SW480 (cell line): ENCODE measurements around the gene TNS4.

ENCODE experiments used
- DNase-seq: peaks from one replicate; pipeline ENCODE4 v3.0.0-alpha.2; 2016; ENCODE audit warnings: low spot score

TNS4 gene

DNA sequence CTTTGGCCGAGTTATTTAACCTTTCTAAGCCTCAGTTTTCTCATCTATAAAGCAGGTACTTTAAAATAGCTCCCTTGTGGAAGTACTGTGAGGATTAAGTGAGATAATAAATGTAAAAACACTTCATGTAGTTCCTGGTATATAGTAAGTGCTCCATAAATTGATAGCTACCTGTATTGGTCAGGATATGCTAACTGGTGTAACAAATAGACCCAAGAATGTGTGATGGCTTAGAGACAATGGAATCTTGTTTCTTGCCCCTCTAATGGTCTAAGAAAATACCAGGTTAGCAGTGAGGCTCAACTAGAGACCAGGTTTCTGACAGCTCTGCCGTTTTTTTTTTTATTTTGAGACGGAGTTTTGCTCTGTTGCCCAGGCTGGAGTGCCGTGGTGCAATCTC is 34.0 kb upstream of the TNS4 start:
- no peak for DNase-seq

DNA sequence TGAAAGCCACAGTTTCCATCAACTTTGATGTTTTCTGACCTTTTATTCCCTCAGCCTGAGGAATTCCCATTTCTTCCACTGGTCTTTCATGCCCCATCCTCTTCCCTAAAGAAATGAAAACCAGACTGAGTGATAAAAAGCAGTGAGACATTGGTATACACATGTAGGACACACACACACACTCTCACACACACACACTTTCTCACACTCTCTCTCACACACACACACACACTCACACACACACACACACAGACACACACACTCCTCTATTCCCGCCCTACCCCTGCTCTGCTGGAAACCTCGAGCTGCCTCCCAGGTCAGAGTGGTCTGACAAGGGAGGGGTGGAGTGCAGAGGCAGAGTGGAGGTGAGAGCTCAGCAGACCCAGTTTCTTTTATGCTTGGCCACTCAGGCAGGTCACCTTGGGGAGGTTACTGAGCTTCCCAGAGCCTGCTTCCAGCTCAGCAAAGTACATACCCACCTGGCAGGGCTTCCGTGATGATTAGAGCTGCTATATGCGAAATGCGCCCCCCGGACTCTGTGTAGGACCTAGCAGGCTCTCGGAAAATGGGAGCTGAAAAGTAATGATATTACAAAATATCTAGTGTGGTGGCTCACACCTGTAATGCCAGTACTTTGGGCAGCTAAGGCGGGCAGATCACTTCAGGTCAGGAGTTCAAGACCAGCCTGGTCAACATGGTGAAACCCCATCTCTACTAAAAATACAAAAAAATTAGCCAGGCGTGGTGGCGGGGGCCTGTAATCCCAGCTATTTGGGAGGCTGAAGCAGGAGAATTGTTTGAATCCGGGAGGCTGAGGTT is 33.2 kb upstream of the TNS4 start:
- DNase-seq = no peak

DNA sequence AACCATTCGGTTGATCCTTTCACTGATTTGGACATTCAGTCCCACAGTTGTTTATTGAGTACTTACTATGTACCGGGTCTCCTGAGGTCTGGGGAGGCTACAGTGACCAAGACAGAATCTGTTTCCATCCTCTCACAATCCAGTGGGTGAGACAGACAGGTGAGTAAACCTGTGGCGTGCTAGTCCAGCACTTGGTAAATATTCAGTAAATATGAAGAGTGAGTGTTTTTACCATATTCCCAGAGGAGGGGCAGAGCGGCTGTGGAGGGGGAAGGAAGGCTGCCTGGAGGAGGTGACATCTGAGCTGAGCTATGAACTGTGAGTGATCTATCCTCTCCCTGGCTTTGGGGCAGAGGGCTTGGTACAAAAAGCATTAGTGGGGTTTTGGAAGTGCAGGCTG is 32.5 kb upstream of the TNS4 start:
- no peak for DNase-seq

DNA sequence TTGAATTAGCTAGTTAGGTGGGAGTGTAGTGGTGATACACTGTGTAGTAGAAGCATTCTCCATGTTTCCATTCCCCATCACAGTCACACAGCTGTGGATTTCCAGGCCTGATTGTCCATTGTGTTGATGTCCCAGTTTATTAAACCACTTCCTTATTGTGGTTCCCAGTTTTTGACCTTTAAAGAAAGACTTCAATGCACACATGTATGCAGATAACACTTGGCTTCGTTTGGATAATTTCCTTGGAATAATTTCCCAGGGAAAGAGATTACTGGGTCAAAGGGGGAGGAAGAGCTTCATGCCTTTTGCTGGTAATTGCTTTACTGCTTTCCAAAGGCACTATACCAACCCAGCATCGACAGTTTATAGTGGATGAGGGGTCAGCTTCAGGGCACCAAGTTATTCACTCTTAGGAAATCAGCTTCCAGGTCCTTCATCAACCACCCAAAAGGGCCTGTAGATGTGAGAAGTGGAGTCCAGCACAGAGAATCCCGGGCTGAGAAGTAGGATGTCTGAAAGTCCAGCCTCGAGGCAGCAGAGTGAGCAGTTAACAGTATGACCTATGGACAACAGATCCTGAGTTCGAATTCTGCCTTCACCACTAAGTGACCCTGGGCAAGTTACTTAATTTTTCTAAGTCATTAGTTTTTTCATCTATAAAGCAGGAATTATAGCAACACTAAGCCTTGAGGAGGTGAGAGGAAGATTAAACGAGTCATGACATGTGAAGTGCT is 31.3 kb upstream of the TNS4 start:
- peak; percentile 65 for DNase-seq

DNA sequence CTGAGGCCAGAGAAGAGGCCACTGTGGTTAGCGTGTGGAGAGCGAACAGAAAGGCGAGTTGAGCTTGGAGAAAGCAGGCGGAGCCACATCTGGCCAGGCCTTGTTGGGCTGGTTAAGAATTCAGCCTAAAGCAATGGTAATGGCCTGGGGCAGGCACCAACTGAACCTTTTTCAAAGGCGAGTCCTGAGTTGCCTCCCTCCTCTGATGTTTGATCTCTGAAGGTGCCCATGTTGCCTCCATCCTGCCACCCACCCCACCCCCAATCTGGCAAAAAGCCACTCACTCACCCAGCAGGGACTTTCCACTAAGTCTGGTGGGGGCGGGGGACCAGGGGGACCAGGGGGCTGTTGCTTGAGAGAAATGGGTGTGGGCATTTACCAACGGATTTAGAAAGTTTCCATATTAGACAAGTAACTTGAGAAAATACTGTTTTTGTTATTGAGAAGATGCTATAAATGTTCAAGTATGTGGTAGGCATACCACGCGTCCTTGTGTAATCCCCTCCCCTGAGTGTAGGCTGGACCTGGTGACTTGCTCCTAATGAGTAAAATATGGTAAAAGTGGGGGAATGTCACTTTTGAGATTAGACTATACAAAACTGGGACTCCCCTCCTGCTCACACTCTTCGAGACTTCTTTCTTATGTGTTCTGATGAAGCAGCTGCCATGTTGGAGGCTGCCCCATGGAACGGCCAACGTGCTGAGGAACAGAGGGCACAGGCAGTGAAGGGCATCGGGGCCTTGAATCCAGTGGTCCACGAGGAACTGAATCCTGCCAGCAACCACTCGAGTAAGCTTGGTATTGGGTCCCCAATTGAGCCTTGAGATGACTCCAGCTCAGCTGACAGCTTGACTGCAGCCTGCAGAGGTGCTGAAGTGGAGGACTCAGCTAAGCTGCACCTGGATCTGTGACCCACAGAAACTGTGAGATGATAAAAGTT is 29.9 kb upstream of the TNS4 start:
- DNase-seq = no peak

DNA sequence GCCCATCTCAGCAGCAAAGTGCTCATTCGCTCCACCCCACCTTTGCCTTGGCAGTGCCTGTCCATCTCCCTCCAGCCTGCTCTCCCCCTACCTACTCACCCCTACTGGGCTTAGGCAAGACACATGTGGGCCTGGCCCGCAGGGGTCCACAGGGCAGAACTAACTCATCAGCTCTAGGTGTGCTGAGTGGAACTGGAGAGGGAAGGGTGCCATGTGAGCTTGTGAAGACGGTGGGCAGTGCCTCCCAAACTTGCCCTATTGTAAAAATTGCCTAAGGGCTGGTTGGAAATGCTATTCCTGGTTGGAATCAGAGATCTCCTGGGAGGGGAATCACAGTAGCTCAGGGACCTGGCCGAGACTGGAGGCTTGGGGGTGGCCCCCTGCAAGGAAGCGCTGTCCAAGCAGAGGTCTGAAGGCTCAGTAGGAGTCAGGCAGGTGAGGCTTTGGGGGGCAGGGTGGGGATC is 29.1 kb upstream of the TNS4 start:
- DNase-seq = no peak

DNA sequence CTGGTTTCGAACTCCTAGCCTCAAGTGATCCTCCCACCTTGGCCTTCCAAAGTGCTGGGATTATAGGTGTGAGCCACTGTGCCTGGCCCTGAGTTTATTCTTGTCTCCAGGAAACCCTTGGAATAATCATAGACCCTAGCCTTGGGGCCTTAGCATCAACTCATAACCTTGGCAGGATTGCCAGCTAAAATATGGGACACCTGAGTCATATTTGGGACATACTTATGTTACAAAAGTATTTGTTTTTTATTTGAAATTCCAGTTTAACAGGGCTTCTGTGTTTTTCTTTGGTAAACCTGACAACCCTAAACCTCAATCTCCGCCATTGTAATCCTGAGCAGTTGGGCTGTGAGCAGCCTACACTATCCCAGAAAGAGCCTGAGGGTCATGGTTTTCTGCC is 28.6 kb upstream of the TNS4 start:
- DNase-seq = no peak

DNA sequence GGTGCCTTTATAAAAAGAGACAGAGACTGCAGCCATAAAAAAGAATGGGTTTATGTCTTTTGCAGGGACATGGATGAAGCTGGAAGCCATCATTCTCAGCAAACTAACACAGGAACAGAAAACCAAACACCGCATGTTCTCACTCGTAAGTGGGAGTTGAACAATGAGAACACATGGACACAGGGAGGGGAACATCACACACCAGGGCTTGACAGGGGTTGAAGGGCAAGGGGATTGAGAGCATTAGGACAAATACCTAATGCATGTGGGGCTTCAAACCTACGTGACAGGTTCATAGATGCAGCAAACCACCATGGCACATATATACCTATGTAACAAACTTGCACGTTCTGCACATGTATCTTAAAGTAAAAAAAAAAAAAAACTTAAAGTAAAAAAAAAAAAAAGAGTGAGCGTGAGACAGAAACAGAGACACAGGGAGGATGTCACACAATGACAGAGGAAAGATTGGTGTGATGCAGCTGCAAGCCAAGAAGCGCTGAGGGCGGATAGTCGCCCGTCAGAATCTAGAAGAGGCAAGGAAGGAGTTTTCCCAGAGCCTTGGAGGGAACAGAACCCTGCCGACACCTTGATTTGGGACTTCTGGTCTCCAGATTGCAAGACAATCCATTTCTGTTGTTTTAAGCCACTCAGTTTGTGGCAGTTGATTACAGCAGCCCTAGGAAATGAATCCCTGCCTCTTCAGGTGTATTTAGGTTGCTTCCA is 27.4 kb upstream of the TNS4 start:
- DNase-seq = no peak

DNA sequence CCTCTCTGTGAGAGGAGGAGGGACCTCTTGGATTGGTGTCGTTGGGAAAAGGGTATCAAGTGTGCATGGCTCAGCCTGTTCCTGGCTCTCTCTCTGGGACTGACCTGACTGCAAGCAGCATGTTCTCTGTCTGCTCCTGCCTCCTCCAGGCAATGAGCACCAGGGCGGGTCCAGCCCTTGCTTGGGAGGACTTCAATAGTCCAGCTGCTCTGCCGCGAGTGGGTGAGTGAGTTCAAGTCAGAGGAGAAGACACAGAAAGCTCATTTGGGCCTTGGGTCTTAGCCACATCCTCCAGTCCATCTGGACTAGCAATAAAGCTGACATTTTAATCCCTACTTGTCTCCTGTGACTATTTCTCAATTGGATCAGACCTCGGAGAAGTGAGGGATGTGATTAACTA is 25.2 kb upstream of the TNS4 start:
- DNase-seq = no peak

DNA sequence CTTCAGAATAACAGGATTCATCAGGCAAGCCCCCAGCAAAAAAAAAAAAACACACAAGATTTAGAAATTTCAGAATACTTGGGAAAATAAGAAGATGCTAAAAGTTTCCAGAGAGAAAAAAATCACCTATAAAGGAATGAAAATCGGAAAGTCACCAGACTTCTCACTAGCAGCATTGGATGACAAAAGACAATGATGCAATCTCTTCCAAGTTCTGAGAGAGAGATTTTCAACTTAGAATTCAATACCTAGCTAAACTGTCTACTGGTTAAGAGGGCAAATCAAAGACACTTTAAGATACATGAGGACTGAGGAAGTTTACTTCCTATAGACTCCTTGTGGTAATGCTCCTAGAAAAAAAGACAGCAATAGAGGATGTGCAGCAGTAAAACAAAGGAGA is 23.9 kb upstream of the TNS4 start:
- no peak for DNase-seq

DNA sequence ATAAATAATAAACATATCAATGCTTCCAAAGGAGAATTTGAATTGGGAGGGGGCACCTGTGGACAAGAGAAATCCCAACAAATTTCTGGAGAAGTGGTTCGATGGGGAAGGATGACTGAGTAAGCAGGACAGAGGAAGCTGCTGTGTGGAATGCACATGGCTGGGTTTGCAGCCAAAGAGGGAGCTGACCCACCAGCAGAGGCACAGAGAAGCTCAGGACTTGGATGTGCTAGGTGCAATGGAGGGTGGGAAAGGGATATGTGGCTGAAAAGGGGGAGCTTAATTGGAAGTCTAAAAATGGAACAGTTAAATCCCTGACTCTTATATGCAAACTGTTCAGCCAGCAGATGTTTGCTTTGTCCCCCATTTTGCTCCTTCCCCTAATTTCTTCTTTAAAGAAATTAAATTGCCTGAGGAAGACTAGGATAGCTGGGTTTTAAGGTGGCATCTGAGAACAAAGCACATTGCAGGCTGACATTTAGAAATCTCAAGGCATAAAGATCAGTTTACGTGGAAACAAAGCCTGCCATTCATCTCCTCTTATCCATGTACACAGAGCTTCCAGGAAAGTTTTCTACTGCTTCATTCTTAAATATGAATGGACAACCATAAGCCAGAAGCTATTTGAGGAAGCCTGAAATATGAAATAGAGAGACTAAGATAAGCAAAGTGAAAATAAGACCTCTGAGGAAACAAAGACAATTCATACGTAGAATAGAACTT is 23.0 kb upstream of the TNS4 start:
- no peak for DNase-seq

DNA sequence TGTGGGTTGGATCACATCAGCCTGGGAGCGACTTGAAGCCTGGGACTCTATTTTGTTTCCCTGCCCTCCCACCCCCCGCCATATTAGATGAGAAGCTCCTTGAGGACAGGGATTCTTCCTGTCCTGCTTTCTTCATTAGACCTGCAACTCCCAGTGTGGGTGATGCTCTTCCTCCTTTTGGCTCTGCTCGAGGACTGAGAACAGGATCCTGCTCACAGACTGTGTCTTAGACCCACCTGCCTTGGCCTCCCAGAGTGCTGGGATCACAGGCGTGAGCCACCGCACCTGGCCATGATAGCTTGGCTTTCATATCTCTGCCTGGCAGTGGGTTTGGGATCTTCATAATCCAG is 21.5 kb upstream of the TNS4 start:
- DNase-seq = no peak

DNA sequence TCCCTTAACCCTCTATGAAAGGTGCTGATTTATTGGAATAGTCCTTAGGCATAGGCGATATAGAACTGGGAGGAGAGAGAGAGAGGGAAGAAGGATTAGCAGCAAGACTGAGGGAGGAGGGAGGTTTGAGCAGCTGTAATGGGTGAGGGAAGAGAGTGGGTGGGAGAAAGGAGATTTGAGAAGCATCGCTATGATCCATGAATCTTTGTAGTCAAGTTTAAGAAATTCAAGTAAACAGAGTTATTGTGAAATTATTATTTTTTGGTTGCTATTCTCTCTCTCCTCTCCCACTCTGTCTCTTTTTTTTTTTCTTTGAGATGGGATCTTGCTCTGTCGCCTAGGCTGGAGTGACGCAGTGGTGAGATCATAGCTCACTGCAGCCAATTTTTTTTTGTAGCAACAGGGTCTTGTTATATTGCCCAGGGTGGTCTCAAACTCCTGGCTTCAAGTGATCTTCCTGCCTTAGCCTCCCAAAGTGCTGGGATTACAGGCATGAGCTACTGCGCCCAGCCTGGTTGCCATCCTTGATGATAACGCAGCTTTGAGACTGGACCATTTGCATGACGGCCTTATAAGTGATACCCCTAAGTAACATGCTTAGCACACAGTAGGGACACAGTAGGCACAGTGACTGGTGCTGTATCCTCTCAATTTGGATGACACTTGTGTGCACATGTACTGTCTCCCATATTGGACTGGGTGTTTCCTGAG is 21.0 kb upstream of the TNS4 start:
- DNase-seq = no peak

DNA sequence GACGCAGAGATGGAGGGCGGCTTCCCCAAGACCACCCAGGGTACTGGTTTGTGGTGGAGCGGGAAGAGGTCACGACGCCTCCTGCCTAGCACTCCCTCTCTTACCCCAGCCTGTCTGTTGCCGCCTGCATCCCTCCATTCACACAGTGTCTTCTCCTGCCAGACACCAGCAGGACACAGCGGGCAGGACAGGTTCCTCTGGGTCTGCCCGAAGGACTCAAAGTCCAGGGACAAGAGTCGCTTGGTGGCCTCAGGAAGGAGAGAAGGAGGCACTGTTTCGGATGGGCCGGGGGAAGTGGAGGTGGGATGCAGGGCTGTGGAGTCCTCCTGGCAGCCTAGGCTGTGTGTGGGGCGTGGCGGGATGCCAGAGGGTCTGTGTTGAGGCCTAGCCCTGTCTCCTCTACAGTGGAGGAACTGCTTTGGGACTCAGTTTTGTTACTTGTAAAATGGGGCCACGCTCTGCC is 19.6 kb upstream of the TNS4 start:
- no peak for DNase-seq

DNA sequence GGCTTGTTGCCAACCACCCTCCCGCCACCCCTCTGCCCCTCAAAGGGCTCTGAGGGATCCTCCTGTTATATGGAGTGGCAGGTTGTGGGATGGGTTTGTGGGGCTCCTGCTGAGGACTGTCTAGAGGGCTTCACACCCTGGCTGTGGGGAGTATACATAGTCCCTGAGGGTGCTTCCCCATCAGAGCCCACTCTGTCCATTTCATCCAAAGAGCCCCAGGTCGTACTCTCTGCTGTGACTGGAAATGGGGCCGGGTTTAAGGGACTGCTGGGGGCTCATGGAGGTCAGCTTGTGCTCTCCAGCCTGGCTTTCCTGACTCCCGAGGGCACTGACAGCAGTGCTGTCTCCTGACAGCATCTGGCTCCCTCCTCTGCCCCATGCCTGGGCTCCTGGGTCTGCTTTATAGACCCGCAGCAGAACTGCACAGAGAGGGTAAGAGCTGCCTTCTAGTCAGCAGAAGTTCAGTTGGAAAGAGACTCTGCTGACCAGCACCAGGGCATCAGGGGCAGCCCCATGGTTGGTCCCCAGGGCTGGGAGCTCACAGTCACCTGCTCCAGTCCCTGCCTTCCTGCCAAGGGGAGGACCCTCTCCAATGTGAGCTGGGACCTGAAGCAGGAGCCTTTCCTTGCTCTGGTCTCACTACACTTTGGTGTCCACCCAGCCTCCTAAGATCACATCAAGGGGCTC is 17.8 kb upstream of the TNS4 start:
- no peak for DNase-seq

DNA sequence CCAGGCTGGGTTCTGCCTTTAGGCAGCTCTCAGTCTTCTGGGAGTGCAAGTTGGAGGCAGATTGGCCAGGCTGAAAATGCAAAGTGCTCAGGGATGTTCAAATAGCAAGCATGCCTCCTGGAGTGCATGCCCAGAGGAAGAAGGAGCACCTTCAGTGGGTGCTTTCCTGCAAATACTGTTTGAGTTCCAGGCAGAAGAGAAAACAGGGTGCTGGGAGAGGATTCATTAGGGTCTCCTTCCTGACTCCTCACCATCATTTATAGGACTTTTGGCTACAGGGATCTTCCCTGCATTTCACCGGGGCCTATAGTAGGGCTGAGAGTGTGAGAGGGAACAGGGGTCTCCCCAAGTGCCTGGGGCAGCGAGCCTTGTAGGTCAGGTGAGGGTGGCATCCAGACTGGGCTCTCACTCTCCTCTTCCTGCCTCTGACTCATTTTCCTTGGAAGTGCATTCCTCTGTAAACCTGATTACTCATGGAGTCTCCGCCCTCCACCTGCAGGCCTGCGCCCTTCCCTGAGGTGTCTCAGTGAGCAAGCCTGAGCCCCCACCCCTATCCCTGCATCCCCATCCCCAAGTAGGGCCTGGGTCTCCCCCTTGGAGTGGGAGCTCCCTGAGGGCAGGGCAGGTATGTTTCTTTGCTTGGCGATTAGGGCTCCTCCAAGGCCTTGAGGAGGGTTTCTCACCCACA is 17.1 kb upstream of the TNS4 start:
- DNase-seq = peak; percentile 88

DNA sequence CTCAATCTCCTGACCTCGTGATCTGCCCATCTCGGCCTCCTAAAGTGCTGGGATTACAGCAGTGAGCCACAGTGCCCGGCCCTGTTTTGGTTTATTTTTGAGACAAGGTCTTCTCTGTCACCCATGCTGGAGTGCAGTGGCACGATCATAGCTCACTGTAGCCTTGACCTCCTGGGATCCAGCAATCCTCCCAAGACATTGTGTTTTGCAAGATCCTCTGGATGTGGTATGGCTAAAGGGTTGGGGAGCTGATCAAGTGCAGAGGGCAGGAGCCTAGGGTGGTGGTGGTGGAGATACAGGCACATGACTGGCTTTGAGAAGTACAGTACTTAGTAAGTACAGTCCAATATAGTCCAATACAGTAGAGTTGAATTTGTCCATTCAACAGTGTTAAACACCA is 16.6 kb upstream of the TNS4 start:
- no peak for DNase-seq

DNA sequence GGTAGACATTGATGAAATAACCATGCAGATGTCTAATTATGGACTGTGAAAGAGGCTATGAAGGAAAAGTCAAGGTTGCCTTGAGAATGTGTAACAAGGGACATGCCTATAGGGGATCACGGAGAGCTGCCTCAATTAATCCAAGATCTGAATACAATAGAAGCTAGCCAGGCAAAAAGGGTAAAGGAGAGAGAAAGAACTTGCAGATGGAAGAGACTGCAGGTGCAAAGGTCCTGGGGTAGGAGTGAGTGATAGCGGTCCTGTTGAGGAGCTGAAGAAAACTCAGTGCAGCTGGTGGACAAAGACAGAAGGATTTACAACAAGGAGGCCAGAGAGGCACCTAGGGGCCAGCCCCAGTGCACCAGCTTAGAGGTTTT is 15.9 kb upstream of the TNS4 start:
- no peak for DNase-seq

DNA sequence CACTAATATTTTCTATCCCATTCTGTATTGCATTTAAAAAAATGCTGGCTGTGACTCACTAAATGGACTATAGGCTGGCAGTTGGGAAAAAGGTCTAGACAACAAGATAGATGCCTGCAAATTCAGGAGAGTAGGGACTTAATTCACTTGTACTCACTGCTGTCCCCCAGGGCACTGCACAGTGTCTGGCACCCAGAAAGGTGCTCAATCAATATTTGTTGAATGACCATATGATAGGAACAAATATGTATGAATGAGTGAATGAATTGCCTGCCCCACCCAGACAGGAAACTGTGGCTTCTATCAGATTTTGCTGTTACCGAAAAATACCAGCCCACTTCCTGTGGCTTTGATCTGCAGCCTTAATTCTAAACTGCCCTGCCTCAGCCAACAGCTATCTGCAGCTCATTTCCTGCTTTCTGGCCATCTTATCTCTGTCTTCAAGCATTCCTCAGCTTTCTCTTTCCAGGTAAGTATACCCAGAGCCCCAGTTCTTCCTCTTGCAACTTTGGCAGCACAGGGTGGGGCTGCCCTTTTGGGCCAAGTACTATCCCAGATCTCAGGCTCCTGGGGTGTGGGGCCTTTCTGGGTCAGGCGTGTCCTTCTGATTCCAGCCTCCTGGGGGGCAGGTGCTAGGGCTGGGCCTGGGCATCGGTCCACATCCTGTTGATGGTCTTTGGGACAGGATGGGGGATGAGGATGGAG is 15.3 kb upstream of the TNS4 start:
- peak; percentile 93 for DNase-seq
